COLO668 (cell line): ENCODE results near the gene GOLT1A.
A peak's percentile ranks its signal among the peaks of the same experiment; 100 is the strongest.

Experiments used
- DNase-seq: peaks from one replicate; lab custom pipeline; 2025; ENCODE audit not compliant: unreplicated experiment; lab: John Stamatoyannopoulos, UW

The GOLT1A gene

GRCh38 chr1:204213668-204214662 is at the start of gene GOLT1A:
Gene GOLT1A, minus strand, starts transcription at chr1:204213988. Its CDS starts 82 bp downstream, at chr1:204213906.
- DNase-seq: peak; percentile 97

GRCh38 chr1:204263254-204263910 is 49.6 kb upstream of the GOLT1A start:
- DNase-seq: no peak

- DNase-seq: no peak
Measured at GRCh38 chr1:204262506-204263253, 48.9 kb upstream of the GOLT1A start.

GRCh38 chr1:204261746-204262505 is 48.1 kb upstream of the GOLT1A start:
- no peak for DNase-seq

- no peak for DNase-seq
Measured at GRCh38 chr1:204261266-204261665, 47.5 kb upstream of the GOLT1A start.

GRCh38 chr1:204260601-204261197 is 46.9 kb upstream of the GOLT1A start:
- DNase-seq: no peak

GRCh38 chr1:204259782-204260181 is 46.0 kb upstream of the GOLT1A start:
- DNase-seq: no peak

- no peak for DNase-seq
Measured at GRCh38 chr1:204259196-204259595, 45.4 kb upstream of the GOLT1A start.

GRCh38 chr1:204258213-204259115 is 44.7 kb upstream of the GOLT1A start:
- peak; percentile 66 for DNase-seq

GRCh38 chr1:204257446-204257845 is 43.7 kb upstream of the GOLT1A start:
- DNase-seq: no peak

GRCh38 chr1:204256531-204256930 is 42.7 kb upstream of the GOLT1A start:
- no peak for DNase-seq

GRCh38 chr1:204255966-204256365 is 42.2 kb upstream of the GOLT1A start:
- DNase-seq: no peak

GRCh38 chr1:204255225-204255624 is 41.4 kb upstream of the GOLT1A start:
- DNase-seq: peak; percentile 83

GRCh38 chr1:204254031-204254661 is 40.4 kb upstream of the GOLT1A start:
- no peak for DNase-seq

GRCh38 chr1:204251926-204252689 is 38.3 kb upstream of the GOLT1A start:
- no peak for DNase-seq

GRCh38 chr1:204251286-204251685 is 37.5 kb upstream of the GOLT1A start:
- no peak for DNase-seq

- DNase-seq: no peak
Measured at GRCh38 chr1:204250428-204251030, 36.7 kb upstream of the GOLT1A start.
